G401 (cell line): ENCODE results near the gene MED13. TPM values are rescaled to one million over a fixed set of nuclear protein-coding genes. Genes with fewer than 3 reads are reported as not detected.
"Not testable (repeated sequence)": the region's sequence is repeated elsewhere in the genome, so short reads cannot be mapped to it uniquely, and the experiment has no call there.

Experiments used
- DNase-seq: peaks from one replicate; pipeline ENCODE4 v3.0.0-alpha.2; 2015; ENCODE audit warnings: low spot score
- in situ Hi-C: cut with HindIII; loops from 2 replicates; pipeline ENCODE4 v1.10.0; 2016; ENCODE audit warnings: low sequenced_read_pairs, mixed read lengths
- total RNA-seq: library from RNA; depleted of rRNA; stranded (reverse); fragments of >200 nt; shearing (Covaris generic); gene quantifications from 2 replicates; pipeline ENCODE4 v1.2.3, GENCODE V29; 2014

MED13 gene
- total RNA-seq, 1 experiment from 2014 or later: 14.8 TPM

- in situ Hi-C loops: no loop called here
- no peak for DNase-seq
Observed at GRCh38 chr17:62014526-62014925, 50.6 kb downstream of the MED13 start.

DNA sequence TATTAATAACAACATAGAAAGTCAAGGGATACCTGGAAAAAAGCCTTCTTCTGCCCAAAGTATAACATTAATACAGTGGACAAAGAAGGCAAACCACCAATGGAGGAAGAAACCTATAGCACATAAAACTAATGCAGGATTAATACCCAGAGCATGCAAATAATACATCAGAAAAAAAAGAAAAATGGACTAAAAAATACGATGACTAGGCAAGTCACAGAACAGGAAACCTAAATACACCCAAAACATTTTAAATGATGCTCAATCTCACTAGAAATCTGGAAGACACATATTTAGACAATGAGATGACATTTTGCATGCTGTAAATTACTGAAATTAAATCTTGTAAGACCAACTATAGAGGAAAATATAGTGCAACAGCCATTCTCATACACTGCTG is 55.9 kb downstream of the MED13 start:
- no peak for DNase-seq
- in situ Hi-C loops: no loop called here

GRCh38 chr17:62008294-62008693 is 56.8 kb downstream of the MED13 start:
- DNase-seq: no peak
- in situ Hi-C loops: no loop called here

GRCh38 chr17:62004388-62004787 is 60.7 kb downstream of the MED13 start:
- in situ Hi-C loops: no loop called here
- no peak for DNase-seq

DNA sequence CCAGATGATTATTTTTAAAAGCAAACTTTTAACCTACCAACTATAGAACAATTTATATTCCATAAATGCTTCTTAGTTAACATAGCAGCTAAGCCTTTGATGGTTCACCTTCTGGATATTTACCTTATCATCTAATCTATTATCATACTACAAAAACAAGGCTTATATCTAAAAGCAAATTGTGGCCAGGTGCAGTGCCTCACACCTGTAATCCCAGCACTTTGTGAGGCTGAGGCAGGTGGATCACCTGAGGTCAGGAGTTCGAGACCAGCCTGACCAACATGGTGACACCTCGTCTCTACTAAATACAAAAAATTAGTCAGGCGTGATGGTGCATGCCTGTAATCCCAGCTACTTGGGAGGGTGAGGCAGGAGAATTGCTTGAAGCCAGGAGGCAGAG is 61.9 kb downstream of the MED13 start:
- in situ Hi-C loops: not testable (repeated sequence)

DNA sequence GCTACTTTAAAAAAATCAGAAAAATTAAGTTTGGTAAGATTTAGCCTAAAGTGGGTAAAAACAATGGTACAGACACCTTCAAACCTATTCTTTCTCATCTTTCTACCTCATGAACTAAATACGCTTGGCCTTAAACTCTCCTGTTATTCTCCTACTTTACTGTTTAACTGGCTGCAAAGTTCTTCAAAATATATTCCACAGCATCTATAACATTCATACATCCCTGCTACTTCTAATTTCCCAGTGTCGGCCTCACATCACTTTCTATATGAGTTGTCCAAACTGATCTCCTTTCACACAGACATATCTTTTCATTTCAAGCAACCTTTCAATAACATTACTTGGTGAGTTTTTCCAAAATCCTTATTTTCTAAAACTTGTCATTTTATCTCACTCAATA is 64.0 kb downstream of the MED13 start:
- in situ Hi-C loops: no loop called here
- DNase-seq: no peak

More for the DNA sequence above, 61.9 kb downstream of the MED13 start:
- DNase-seq: not testable (repeated sequence)

DNA sequence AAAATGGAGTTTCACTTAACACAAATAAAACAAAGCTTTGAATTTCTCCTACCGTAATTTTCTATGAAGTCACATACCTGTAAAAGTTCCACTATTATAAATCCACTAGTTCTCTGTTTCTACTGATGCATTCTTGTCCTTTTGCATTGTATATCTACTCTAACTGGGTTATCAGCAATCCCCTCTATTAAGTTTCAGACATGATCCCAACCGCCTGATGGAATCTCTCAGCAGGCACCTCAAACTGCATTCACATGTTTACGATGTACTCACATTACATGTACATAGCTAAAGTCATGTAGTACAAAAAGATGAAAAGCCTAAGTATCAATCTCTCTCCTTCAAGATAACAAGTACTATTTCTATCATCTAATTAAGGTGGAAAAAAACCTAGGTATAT is 64.9 kb downstream of the MED13 start:
- DNase-seq: no peak
- in situ Hi-C loops: no loop called here

DNA sequence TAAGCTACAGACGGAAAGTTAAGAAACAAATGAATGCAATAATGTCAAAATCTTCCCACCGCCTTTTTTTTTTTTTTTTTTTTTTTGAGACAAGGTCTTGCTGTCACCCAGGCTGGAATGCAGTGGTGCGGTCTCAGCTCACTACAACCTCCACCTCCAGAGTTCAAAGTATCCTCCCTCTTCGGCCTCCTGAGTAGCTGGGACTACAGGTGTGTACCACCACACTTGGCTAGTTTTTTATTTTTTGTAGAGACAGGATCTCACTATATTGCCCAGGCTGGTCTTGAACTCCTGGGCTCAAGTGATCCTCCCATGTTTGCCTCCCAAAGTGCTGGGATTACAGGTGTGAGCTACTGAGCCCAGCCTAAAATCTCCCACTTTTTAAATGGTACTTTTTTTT is 66.5 kb downstream of the MED13 start:
- in situ Hi-C loops, DNase-seq: not testable (repeated sequence)

- in situ Hi-C loops: no loop called here
- no peak for DNase-seq
Observed at GRCh38 chr17:61997664-61998063, 67.4 kb downstream of the MED13 start.

DNA sequence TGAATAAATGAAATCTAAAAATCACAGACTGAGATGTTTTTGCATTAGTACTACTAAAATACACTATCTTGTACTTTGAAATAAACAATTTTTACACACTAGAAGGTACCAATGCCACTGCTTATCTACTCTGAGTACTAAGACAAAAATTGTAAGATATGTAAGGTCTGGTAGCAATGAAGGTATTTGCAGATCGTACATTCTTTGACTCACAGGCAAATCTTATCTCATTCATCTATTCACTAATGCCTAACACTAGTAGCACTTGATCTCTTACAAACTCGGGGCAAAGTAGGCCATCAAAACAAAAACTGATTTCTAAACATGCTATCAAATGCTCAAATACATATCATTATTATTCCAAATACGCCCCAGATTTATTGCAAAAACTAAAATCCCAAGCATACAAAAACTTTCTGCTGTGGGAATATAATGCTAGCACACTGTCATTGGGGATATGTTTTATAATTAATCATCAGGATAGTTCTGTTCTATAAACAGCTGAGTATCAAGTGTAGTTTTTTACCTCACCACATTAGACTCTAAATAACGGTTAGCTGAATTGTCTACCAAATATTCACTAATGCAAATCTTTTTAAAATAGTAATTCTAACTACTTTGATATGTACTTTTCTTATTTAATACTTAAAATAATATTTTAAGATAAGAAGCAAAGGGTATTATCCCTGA is 68.0 kb downstream of the MED13 start:
- in situ Hi-C loops: no loop called here
- no peak for DNase-seq

GRCh38 chr17:61989509-61989908 is 75.6 kb downstream of the MED13 start:
- in situ Hi-C loops: no loop called here

GRCh38 chr17:61986898-61987297 is 78.2 kb downstream of the MED13 start:
- no peak for DNase-seq
- in situ Hi-C loops: no loop called here

More at GRCh38 chr17:61989509-61989908, 75.6 kb downstream of the MED13 start:
- DNase-seq: no peak

DNA sequence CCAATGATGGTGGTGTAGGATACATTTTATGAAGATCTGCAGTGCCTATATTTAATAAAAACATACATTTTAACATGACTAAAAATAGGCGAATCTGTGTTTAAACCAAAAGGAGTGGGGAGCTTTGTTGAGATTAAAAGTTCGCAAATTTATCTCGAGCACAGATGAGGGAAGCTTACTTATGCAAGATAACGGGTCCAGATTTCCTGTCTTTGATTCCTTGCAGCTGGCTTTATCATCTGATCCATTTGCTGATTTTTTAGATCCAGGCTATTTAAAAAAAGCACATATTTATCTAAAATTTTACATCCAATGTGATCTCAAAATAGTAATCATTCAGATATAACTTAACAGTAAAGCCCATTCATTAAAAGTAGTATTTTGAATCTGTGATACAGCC is 80.3 kb downstream of the MED13 start:
- no peak for DNase-seq
- in situ Hi-C loops: no loop called here

- in situ Hi-C loops: no loop called here
- no peak for DNase-seq
Observed at GRCh38 chr17:61981323-61981722, 83.8 kb downstream of the MED13 start.

DNA sequence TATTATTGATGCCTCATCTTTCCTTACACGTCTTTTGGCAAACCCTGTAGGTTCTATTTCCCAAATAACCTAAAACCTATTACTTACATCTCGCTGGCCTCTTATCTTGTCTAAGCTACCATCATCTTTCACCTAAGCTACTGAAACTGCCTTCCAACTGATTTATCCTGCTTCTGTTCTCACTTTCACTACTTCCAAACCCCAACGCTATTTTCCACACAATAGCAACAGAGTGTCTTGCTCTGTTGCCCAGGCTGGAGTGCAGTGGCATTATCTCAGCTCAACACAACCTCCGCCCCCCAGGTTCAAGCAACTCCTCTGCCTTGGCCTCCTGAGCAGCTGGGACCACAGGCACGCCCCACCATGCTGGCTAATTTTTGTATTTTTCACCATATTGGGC is 84.5 kb downstream of the MED13 start:
- in situ Hi-C loops: no loop called here

DNA sequence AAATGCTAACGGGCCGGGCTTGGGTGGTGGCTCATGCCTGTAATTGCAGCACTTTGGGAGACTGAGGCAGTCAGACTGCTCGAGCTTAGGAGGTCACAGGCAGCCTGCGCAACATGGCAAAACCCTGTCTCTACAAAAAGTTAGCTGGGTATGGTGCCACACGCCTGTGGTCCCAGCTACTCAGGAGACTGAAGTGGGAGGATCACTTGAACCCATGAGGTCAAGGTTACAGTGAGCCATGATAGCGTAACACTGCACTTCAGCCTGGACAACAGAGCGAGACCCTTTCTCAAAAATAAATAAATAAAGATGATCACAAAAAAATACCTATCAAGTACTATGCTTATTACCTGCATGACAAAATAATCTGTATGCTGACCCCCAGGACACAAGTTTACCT is 91.0 kb downstream of the MED13 start:
- in situ Hi-C loops: no loop called here
- no peak for DNase-seq

More for the DNA sequence above, 84.5 kb downstream of the MED13 start:
- no peak for DNase-seq

- no peak for DNase-seq
- in situ Hi-C loops: no loop called here
Observed at GRCh38 chr17:61972311-61972710, 92.8 kb downstream of the MED13 start.

- DNase-seq: no peak
- in situ Hi-C loops: no loop called here
Observed at GRCh38 chr17:61970030-61970429, 95.0 kb downstream of the MED13 start.

GRCh38 chr17:61968757-61969156 is 96.3 kb downstream of the MED13 start:
- in situ Hi-C loops: no loop called here
- no peak for DNase-seq

DNA sequence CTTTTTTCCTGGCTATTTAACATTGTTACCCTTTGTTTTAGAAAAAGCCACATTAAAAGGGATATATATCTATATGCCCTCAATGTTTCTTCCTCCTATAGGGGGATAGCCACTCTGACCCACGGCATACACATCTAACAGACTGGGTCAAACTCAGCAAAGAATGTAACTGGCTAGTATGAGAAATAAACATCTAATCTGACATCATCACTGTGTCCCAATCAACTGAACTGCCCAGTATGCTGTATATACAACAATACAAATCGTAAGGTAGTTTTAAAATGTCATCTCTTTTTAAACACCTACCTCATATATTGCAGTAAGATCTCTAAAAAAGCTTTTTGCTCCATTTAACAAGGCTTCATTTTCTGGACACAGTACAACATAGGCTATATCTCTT is 97.3 kb downstream of the MED13 start:
- no peak for DNase-seq
- in situ Hi-C loops: no loop called here

DNA sequence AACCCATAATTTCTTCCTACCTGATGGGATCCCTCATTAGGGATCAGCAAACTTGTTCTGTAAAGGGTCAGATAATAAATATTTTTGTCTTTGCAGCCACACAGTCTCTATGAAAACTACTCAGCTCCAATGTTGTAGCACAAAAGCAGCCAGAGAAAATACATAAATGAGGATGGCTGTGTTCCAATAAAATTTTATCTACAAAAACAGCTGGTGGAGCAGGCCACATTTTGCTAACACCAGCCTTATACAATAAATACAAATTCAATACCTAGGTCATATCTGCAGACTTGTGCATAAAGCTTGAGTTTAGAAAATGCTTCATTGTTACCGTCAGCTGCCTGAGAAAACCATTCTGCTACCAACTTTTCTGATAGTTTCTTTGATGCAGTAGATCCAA is 98.9 kb downstream of the MED13 start:
- in situ Hi-C loops: no loop called here
- no peak for DNase-seq
